Measurements from ENCODE around the gene IL1RAPL1.
A peak's percentile ranks its signal among the peaks of the same experiment; 100 is the strongest.

Gene IL1RAPL1

GRCh38 chrX:29432534-29432933, 845.3 kb downstream of the IL1RAPL1 start:
- no peak for DNase-seq (ENCODE audit: low spot score)

- no peak for DNase-seq (ENCODE audit: low spot score)
Measured at GRCh38 chrX:29434939-29435338, 847.7 kb downstream of the IL1RAPL1 start.

DNA sequence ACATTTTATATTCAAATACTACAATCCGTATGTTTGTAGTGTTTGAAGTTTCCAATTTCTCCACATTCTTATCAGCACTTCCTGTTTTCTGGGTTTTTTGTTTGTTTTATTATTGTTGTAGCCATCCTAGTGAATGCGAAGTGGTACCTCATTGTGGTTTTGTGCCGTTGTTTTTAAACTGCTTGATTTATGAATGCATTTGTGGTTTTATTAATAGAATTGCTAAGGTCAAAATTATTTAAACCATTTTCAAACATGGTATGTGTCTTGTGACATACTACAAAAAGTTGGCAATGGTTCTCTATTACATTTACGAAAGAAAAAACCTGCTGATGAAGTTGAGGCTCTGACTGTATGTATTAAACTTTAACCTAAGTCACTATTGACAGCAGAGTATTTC, 848.1 kb downstream of the IL1RAPL1 start:
- no peak for DNase-seq (ENCODE audit: low spot score)

GRCh38 chrX:29447867-29448266, 860.6 kb downstream of the IL1RAPL1 start:
- DNase-seq (ENCODE audit: low spot score): no peak

GRCh38 chrX:29453333-29453732, 866.1 kb downstream of the IL1RAPL1 start:
- no peak for DNase-seq (ENCODE audit: low spot score)

DNA sequence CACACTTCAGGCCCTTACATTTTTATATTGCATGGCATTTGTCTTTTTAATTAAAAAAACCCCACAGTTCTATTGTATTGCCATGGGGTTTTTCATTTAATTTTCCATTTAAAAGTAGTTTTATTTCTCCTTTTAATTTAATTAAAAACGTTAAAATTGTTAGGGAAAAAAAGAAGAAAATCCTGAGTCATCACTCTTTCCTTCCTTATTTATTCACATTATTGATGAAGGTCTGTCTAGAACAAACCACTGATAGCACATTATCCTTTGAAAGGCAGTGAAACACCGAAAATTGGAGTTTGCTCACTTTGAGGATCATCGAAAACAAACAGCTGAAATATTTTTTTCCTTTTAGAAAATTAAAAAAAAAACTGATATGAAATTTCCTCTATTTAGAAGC, 868.5 kb downstream of the IL1RAPL1 start:
- DNase-seq (ENCODE audit: low spot score): no peak

DNA sequence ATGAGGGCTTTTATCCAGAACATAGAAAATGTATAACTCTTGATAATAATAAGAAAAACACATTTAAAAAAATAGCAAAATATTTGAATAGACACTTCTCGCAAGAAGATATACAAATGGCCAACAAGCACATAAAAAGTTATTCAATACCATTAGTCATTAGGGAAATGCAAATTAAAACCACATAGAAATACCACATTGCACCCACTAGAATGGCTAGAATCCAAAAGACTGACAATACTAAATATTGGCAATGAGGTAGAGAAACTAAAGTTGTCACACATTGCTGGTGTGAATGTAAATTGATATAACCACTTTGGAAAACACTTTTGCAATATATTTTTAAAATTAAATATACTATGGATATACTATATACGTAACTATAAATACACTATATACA, 873.8 kb downstream of the IL1RAPL1 start:
- DNase-seq (ENCODE audit: low spot score): no peak

DNA sequence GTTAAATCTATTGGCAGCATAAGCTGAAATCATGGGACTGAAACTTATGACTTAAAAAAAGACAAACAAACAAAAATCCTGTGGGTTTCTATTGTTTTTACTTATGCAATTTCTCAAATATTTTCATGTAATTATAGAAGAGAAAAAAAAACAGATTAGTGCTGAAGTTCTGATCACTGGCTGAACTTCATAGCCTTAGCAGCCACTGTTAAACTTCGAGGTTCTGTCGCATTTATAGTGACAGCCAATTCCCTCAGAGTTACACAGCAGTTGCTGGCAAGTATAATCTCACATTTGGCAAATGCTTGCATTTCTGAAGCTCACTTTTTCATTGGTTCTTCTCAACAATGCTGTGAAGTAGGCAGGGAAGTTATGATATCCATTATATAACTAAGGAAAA, 879.2 kb downstream of the IL1RAPL1 start:
- no peak for DNase-seq (ENCODE audit: low spot score)

- DNase-seq (ENCODE audit: low spot score): no peak
Measured at GRCh38 chrX:29468911-29469494, 881.8 kb downstream of the IL1RAPL1 start.

DNA sequence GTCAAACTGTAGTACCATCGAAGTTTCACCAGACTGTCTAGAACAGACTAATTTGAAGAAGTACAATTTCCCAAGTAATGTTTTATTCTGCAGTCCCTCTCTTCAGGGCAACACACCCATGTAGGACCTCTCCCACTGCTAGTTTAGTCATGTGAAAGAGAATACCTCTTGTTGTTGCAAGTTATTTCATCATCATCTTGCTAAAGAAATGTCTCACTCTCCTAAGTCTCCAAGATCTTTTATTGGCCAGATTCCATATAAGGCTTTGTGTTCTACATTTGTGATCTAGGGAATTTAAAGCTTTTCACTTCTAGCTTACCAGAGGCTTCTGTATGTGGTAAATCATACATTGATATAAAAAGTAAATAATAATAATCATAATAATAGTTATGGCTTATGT, 882.8 kb downstream of the IL1RAPL1 start:
- peak; percentile 23 for DNase-seq (ENCODE audit: low spot score)

DNA sequence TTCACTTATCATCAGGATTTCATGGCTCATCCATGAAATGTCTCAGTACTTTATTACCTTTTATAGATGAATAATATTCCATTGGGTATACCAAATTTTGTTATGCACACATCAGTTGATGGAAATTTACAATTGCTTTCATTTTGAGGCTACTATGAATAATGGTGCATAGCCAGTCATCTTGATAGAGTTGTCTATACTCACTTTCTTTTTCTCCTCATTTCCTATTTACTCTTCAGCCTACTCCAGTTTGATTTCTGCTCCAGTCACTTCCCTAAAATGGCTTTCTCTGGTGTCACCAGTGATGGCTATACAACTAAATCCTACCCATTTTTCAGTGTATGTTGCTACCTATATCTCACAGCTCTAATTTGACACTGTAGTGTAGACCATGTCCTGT, 884.6 kb downstream of the IL1RAPL1 start:
- no peak for DNase-seq (ENCODE audit: low spot score)

DNA sequence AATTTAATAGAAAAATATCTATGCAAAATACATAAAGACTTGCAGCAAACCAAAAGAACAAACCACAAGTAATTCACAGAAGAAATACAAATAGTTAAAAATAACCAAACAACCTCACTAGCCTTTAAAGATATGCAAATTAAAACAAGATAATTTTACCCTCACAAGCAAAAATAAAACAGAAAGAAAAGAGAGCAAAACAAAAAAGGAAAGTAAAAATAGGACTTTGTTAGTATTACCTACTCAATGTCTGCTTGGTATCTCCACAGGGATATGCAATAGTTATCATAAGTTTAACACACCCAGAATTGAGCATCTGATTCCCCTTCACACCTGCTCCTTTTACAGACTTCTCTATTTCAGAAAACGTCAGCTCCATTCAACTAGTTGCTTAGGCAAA, 890.6 kb downstream of the IL1RAPL1 start:
- DNase-seq (ENCODE audit: low spot score): no peak

- peak; percentile 30 for DNase-seq (ENCODE audit: low spot score)
Measured at GRCh38 chrX:29478336-29479069, 891.3 kb downstream of the IL1RAPL1 start.

- DNase-seq (ENCODE audit: low spot score): no peak
Measured at GRCh38 chrX:29487214-29487613, 900.0 kb downstream of the IL1RAPL1 start.

GRCh38 chrX:29487714-29488113, 900.5 kb downstream of the IL1RAPL1 start:
- DNase-seq (ENCODE audit: low spot score): no peak

- DNase-seq (ENCODE audit: low spot score): no peak
Measured at GRCh38 chrX:29488919-29489318, 901.7 kb downstream of the IL1RAPL1 start.

GRCh38 chrX:29490606-29491005, 903.4 kb downstream of the IL1RAPL1 start:
- no peak for DNase-seq (ENCODE audit: low spot score)

GRCh38 chrX:29491659-29492058, 904.4 kb downstream of the IL1RAPL1 start:
- no peak for DNase-seq (ENCODE audit: low spot score)

DNA sequence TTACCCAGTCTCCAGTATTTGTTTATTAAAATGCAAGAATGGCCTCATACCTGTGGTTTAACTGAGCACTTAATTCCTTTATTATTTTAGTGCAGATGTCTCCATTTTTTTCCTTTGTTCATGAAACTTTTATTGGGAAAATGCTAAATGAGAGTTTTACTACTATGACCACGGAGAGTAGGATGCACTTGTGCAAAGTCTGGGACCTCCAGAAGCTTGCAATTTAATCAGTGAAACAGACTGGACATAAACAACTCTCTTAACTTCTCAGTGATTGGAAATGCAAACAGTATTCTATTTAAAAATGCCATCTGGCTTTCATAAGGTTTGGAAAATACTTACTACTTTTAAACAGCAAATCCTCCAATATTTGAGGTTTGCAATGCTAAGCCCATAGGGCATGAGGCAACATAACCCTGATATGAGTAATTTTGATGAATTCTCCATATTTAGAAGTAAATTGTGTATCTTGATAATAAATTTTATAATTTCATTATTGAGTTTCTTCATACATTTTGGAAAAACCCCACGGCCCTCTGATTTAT, 909.5 kb downstream of the IL1RAPL1 start:
- no peak for DNase-seq (ENCODE audit: low spot score)

DNA sequence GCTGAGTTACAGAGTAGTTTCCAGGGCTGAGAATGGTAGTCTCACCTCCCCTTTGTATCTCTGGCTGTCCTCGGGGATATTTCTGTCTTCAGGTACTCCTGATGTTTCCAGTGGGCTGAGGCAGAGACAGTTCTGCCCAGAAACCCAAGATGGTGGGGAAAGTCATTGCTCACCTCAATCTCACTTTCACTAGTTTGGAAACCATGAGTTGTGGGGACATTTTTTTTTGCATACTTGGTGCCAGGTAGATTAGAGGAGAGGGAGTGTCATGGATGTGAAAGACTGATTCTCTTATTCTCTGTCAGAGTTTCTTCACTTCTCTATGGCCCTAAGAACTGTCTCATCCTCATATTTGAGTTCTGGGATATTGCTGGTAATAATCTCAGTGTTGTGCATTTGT, 919.5 kb downstream of the IL1RAPL1 start:
- no peak for DNase-seq (ENCODE audit: low spot score)

DNA sequence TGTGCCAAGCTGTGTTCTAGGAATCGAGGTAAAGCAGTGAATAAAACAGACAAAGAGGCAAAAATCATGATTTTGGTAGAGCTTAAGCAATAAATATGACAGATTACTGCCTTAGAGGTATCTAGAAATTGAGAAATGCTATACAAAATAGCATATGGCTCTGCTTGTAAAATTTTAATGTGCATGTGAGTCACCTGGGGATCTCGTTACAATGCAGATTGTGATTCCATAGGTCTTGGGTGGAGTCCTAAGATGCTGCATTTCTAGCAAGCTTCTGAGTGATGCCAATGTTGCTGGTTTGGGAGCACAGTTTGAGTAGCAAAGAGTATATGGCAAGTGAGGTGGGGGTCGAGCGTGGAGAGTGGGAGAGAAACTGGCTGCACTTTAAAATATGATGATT, 930.9 kb downstream of the IL1RAPL1 start:
- no peak for DNase-seq (ENCODE audit: low spot score)

DNA sequence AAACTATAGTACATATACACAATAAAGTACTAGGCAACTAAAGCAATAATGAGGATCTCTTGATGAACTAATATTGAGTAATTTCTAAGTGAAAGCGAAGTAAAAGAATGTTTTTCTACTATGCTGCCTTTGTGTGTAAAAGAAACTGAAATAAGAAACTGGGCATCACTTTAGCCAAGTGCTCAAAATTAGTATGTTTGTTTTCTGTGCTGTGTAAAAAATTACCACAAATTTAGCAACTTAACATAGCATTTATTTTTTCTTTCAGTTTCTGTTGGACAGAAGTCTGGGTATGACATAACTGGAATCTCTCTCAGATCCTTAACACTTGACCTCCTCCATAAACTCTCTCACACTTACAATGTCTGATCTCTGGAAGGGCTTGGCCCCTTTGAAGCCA, 941.0 kb downstream of the IL1RAPL1 start:
- no peak for DNase-seq (ENCODE audit: low spot score)

DNA sequence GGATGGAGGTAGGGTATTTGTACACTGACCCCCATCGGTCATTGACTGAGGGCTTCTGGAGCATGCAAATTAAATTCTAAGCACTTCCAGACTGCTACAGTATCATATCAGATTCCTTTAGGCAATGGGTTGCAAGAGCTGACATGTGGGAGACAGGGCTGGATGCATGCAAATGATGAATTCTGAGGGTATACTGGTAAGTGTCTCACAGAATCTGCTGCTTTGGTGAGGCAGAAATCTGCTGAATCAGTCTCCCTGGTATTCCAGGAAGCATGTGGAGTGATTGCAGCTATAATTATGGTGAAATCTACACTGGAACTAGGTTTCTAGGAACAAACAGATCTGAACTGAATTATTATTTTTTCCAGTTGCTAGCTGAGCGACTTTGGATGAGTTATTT, 943.3 kb downstream of the IL1RAPL1 start:
- no peak for DNase-seq (ENCODE audit: low spot score)

- no peak for DNase-seq (ENCODE audit: low spot score)
Measured at GRCh38 chrX:29531336-29531735, 944.1 kb downstream of the IL1RAPL1 start.
